CD4-positive, alpha-beta T cell treated with Interleukin-17A for 1 hour (primary cell): ENCODE data around the gene CDKAL1.
"Not testable (repeated sequence)": the region's sequence is repeated elsewhere in the genome, so short reads cannot be mapped to it uniquely, and the experiment has no call there.

Experiments used
- DNase-seq: peaks from one replicate; pipeline ENCODE4 v3.0.0-alpha.2; 2020

Gene CDKAL1

DNA sequence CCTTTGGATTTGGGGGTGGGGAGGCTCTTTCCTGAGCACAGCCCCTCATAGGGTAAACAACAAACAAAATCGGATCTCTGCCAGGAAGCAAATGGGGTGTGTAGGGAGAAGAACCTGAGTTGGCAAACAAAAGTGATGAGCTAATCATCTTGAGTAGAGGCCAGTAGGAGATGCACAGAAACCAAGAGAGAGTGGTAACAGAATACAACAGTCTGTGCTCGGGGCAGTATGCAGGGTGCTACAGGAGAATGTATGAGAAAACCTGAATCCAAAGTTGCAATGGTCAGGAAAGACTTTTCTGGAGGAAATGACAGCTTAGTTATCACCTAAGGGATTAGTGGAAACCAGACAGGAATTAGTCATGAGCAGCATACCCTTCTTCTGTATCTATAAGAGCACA, 177.8 kb downstream of the CDKAL1 start:
- DNase-seq: no peak

DNA sequence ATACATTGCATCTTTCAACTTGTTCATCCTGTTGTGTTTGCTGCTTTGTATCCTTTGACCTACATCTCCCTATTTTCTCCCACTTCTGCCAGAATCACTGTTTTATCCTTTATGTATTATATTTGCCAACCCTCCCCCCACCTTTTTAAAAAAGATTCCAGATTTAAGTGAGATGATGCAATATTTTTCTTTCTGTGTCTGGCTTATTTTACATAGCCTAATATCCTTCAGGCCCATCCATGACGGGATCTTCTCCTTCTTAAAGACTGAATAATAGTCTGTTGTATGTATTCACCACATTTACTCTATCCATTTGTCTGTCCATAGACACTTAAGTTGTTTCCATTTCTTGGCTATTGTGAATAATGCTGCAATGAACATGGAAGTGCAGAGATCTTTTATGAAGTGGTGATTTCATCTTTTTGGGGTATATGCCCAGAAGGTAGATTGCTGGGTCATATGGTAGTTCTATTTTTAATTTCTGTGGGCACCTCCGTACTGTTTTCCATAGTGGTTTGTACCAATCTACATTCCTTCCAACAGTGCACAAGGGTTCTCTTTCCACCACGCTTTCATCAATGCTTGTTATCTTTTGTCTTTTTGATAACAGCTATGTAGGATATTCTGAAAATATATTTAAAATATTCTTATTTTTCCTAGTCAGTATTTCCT, 181.0 kb downstream of the CDKAL1 start:
- no peak for DNase-seq

DNA sequence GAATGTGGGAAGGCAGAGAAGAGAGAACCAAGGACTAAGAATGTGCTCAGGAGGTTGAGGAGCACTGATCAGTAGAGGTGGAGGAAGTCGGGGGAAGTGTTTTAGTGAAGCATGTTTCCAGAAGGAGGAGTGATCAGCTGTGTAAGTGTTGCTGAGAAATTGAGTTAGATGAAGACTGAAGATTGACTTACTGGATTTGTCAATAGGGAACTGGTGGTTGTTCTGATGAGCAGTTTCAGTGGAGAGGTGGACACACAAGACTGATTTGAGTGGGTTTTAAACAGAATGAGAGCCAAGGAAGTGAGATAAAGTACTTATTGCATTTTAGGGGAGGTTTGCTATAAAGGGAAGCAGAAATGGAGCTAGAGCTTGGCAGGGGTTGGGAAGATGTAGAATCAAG, 182.6 kb downstream of the CDKAL1 start:
- DNase-seq: no peak

DNA sequence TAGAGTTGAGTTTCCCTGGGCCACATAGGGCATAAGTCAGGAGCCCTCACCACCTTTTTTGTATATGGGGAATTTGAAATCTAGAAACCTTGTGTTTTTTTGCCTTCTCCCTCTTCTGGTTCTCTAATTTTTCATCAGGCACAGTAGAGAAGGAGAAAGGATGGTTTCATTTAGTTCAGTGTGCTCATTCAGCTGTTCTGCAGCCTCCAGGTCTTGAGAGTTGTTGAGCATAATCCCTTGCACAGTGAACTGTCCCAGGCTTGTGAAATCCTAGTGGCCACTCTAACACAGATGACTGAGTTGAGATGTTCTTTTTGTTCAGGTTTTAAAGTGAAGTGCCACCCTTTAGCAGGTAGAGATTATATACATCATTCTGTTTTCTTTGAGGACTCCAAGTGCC, 183.5 kb downstream of the CDKAL1 start:
- no peak for DNase-seq

DNA sequence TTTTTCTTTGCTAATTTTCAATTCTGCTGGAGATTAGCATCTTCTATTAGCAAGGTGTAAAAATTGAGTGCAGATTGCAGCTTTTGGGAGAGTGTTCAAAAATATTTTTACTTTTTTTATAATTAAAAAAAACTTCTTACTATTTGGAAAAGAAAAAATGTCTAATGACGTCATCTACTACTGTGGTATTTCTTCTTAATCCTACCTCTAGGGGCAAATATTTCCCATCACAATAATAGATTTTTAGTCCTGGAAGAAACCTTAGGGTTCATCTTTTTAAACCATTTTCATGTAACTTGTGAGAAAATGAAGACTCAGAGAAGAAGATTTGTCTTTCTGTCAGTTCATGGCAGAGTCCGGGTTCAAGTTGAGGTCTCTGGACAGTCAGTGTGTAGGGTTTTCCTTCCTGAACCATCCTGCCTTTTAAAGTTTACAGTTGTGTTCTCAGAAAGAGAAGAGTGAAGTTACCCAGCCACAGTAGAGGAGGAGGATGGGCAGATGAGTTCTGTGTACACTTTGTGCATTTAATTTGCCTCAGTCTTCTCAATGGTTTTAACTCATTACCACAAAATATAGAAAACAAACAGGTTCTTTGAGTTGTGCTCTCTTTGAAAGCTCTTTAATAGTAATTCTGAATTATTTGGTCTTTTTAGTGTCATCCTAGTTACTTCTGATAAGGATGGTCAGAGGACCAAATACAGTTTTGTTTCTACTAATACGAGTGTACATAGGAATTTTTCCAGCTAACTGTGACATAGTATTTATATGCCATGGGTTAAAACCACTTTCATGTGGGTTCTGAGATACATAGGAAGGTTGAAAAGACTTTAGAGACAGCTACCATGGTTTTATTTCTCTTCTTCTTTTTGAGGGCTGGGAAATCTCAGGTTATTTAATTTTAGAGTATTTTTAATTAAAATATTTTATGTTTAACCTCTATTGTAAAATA, 184.7 kb downstream of the CDKAL1 start:
- no peak for DNase-seq

DNA sequence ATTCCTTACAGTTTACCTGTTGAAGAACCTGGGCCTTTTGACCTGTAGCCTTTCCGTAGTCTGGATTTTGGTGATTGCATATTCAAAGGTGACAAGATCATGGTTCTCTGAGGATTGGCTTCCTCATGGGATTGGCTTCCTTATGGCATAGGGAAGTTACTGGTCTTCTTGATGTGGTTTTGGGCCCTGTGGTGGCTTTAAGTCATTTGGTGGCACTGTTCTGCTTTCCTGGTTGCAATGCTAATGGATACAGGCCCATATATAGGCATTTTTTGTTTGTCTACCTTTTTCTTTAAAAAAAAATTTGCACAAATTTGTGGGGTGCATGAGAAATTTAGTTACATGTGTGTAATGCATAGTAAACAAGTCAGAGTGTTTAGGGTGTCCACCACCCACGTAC, 185.7 kb downstream of the CDKAL1 start:
- no peak for DNase-seq

DNA sequence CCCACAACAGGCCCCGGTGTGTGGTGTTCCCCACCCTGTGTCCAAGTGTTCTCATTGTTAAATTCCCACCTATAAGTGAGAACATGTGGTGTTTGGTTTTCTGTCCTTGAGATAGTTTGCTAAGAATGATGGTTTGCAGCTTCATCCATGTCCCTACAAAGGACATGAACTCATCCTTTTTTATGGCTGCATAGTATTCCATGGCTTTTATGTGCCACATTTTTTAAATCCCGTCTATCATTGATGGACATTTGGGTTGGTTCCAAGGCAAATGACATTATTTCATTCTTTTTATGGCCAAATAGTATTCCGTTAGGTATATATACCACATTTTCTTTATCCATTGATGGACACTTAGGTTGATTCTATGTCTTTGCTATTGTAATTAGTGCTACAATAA, 186.9 kb downstream of the CDKAL1 start:
- not testable (repeated sequence) for DNase-seq

DNA sequence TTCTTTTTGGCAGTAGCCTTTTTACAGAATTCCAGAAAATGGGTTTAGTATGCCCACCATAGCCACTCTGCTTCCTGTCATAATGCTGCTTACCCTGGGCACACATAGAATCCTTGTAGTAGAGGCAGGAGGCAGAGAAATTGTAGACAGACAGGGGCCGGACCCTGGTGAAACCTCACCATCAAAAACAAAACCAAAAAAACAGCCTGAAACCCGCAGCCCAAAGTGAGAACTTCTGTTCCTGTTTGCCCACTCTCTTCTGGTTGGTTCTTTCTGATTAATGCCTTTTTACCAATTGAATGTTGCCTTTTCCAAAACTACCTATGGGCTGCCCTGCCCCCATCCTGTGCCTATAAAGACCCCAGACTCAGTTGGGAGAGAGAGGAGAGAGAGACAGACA, 188.2 kb downstream of the CDKAL1 start:
- DNase-seq: no peak

DNA sequence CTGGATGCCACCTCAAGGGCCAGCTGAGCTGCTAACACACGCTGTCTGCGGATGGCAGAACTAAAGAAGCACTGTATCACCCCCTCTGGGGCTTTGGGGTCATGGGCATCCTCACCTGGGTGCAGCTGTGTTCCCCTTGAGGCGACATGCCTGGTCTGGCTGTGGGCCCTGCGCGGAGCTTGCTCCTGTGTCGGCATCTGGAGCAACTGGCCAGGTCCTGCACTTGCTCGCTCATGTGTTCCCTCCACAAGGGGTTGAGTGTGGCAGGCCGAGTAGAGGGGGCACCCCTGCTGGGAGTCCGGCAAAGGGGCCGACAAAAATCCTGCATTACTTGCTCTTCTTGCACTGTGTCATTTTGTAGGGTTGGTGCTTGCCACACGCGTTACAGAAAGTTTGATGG, 189.0 kb downstream of the CDKAL1 start:
- no peak for DNase-seq

DNA sequence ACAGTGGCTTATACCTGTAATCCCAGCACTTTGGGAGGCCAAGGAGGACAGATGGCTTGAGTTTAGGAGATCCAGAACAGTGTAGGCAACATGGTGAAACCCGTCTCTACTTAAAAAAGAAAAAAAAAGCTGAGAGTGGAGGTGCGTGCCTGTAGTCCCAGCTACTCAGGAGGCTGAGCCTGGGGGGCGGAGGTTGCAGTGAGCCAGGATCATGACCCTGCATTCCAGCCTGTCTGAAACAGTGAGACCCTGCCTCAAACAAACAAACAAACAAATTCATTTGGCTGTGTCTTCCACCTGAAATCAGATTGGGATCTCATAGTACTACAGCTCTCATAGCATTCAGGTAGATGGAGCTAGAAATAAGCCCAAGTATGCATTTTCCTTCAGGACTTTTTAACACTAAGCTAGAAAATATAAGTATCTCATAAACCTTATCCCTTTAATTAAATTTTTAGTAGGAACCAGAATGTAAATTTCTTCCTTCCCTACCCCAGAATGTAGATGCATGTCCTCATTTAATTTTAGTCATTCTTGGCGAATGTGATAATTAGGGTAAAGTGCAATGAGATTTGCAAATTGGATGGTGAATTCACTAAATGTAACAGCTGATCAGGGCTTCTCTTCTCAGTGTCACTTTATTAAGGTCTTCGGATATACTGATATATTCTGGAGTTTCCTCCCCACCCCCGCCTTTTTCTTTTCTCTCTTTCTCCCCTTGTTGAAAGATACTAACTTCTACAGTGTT, 190.4 kb downstream of the CDKAL1 start:
- no peak for DNase-seq

DNA sequence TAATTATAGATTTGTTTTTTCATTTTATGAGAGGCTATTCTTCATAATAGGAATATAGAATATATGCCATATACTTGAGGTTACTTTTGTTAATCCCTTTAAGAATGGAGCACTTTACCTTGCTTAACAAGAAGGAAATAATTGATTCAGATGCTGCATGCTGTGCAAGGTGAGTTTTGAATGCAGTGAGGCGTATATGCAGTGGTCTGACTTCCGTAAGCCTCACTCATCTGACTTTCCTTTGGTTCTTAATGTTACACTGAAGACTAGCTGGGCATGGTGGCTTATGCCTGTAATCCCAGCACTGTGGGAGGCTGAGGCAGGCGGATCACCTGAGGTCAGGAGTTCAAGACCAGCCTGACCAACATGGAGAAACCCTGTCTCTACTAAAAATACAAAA, 191.0 kb downstream of the CDKAL1 start:
- DNase-seq: not testable (repeated sequence)

DNA sequence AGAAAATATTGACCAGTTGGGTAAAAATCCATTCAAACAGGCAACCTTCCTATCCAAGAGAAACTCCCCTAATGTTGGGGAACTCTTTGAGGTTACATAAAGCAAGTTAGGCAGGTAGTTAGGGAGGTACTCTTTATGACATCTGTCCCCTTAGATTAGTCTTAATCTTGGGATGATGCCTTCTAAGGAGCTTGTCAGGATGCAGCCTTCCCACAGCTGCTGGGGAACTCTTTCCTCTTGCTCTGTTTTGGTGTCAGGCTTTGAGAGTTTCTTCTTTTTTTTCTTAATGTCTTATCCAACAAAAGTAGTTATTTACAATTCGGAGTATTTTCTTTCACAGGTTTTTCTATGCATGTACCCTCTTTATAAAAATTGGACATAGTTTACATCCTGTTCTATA, 194.8 kb downstream of the CDKAL1 start:
- DNase-seq: no peak

DNA sequence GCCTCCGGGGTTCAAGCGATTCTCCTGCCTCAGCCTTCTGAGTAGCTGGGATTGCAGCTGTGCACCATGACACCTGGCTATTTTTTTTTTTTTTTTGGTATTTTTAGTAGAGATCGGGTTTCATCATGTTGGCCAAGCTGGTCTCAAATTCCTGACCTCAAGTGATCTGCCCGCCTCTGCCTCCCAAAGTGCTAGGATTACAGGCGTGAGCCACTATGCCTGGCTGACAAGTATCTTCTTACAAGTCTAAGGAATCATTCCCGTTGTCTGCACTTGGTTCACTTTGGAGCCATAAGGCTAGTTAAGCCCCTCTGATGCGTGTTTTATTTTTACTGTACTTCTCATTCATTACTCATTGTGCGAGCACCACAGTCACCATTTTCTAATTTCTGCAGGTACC, 198.1 kb downstream of the CDKAL1 start:
- not testable (repeated sequence) for DNase-seq

DNA sequence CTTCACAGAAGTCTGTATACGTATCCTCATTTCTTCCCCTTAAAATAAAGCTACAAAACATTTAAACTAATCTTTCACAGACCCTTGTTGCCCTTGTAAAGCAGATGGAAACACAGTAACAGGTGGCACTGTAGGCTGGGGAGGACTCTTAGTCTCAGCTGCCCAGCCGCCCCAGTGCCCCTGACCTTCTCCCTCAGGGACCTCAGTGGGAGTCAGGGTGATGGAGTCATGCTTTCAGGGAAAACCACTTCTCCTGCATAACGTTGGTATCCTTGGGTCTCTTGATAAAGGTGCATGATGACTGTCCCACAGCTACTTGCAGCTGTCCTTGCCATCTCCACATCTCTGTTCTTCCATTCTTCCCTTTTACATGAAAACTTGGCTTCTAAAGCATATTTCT, 198.6 kb downstream of the CDKAL1 start:
- no peak for DNase-seq

DNA sequence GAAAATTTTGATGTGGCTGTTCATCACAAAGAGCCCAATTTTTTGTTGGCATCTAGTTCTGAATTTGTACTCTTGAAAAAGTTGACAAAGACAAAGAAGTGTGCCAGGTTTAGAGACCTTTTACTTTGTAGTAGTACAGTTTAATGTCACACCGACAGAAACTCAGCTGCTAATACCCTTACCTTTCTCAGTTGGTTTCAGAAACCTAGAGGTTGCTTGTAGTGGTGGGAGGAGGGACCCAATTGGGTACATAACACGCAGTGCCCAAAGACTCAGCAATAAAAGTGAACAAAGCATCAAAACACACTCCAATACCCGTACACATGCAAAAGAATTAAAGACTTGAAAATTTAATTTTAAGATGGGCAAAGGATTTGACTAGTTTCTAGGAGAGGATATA, 203.7 kb downstream of the CDKAL1 start:
- no peak for DNase-seq

DNA sequence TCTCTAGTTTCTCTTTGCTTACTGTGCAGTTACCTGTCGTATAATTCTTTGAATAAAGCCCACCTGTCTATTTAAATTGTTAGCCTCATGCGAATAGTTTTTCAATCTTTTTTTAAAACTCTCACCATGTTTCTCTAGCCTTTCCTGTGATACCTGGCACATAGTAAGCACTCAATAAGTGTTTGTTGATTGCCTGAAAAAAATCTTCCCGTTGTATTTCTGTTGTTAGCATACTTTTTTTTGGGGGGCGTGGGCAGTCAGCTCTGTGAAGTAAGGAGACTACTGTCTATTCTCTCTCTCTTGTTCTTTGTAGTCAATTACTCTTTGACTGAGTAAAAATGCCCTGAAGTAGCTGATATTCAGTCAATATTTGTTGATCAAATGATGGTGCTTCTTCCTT, 205.8 kb downstream of the CDKAL1 start:
- no peak for DNase-seq

DNA sequence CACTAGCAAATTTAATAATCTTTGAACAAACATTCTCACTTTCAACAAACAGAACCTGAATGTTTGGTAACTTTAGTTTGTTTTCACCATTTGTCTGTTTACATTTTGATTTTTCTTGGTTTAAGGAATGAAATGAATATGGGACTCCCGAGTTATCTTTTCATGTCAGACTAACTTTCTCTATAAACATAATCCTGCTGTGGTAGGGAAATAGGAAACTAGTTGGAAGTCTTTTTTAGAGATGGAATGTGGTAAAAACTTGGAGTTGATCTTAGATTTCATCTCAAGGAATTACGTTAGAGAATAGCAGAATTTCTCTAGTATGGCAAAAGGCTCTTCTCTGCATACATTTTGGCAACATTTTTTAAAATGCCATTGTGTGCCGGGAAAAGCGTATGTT, 206.5 kb downstream of the CDKAL1 start:
- DNase-seq: no peak

DNA sequence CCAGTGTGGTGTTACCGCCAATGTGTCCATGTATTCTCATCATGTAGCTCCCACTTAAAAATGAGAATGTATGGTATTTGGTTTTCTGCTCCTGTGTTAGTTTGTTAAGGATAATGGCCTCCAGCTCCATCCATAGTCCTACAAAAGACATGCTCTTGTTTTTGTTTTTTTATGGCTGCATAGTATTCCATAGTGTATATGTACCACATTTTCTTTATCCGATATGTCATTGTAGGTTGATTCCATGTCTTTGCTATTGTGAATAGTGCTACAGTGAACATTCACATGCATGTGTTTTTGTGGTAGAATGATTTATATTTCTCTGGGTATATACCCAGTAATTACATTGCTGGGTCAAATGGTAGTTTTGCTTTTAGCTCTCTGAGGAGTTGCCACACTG, 207.2 kb downstream of the CDKAL1 start:
- no peak for DNase-seq

DNA sequence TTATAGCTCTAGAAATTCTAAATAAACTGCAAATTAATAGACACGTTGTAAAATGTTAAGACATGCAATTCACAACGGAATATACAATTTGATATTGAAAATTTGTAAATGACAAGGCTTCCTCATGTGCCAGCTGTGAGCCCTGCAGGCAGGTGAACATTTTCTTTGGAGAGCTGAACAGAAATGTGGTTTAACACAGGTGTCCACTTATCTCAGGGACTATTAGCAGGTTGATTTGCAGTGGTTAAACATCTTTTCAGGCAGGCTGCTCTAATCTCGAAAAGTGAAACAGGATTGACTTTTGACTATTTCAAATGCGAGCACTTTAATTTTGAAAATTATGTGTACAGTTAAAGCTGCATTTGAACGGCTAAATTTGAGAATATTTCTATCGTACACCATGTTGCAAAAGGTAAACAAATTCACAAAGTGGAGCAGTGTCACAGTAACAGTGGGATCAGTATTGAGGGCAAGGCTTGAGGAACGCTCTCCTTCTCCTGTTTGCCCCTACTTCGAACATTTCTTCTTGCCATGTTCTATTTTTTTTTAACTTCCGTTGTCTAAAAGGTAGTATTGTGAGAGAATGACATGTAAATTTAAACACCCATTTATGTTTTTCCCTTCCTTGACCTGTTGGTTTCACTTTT, 210.8 kb downstream of the CDKAL1 start:
- no peak for DNase-seq

DNA sequence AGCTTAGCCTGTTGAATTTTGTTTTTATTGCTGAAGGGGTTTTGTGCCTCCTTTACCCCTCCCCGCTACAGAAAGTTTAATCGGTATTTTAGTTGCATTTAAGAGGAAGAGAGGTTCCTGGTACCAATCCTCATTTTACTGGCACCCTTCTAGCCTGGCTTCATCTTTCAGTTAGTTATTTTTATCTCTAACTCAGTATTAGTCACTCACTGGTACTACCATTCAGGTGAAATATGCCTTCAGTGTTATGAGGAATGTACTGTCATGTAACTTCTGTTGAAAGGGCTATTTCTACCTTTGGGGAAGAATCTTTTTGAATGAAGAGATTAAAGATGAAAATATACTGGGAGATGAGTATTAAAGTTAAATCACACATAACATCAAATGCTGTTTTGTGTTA, 211.8 kb downstream of the CDKAL1 start:
- no peak for DNase-seq

DNA sequence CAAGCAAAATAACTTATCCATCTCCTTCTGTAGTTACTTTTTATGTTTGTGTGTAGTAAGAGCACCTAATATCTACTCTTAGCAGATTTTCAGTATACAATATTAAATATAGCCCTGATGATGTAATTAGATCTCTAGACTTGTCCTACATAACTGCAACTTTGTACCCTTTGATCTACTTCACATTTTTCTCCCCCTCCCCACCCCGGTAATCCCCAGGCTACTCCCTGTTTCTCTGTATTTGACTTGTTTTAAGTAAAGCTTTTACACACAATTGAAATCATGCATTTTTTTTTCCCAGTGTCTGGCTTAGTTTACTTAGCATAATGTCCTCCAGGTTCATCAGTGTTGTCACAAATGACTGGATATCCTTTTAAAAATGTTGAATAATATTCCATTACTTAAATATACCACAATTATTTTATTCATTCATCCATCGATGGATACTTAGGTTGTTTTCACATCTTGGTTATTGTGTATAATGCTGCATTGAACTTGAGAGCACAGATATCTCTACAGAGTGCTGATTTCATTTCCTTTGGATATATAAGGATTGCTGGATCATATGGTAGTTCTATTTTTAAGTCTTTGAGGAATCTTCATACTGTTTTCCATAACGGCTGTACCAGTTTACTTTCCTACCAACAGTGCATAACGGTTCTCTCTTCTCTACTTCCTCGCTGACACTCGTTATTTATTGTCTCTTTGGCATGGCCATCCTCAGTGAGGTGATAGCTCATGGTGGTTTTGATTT, 212.7 kb downstream of the CDKAL1 start:
- no peak for DNase-seq

DNA sequence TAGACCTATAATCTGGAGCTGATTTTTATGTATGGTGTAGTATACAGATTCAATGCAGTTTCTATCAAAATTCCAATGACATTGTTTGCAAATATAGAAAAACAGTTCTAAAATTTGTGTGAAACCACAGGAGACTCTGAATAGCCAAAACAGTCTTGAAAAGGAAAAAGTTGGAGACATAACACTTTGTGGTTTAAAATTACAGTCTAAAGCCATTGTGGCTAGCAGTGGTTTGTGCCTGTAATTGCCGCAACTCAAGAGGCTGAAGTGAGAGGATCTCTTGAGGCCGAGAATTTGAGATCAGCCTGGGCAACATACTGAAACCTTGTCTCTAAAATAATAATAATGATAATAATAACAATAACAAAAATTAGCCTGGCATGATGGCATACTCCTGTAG, 213.7 kb downstream of the CDKAL1 start:
- DNase-seq: no peak
